NB4 (cell line): ENCODE results near the gene KRTAP4-8.

Experiments
- MYC ChIP-seq: IDR thresholded peaks from 2 replicates; pipeline ENCODE4 v1.6.1; 2011; ENCODE audit warnings: low read depth, low read length
- POLR2A ChIP-seq: IDR thresholded peaks from 2 replicates; pipeline ENCODE4 v1.6.1; 2011; ENCODE audit warnings: mild to moderate bottlenecking; ENCODE audit not compliant: insufficient read length; ENCODE audit errors: extremely low read depth
- TF ChIP-seq, protein P1 (sequence below): IDR thresholded peaks from one replicate; pipeline ENCODE4 v1.5.1; 2012; ENCODE audit warnings: low read depth, low read length

DNA sequence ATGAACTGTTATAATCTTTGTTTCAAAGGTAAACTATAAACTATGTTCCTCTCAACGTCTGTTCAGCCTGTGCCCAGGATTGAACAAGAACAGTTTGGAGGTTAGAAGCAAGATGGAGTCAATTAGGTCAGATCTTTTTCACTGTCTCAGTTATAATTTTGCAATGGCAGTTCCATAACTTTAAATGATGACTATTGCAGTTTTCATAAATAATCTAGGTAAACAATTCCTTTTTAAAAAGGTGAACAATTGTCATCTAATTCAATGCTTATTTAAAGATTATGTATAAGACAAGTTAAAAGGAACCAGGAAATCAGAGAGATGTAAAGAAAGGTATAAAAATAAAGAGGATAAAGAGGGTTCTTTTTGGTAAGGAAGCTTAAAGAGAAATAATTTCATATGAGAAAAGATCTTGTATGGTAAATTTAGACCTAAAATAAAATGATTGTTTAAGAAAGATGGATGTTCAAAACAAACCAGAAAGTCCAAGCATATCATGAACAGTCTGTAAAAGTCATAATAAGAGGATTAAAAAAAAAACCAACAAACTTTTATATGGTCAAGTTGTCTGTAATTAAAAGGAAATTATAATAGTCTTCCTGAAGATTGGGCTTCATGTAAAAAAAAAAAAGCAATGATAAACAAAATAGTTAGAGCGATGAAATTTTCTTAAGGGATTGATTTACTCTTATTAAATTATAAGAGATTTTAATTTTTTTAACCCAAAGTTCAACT lies 13.4 kb upstream of the KRTAP4-8 start:
- TF ChIP-seq, protein P1, sequence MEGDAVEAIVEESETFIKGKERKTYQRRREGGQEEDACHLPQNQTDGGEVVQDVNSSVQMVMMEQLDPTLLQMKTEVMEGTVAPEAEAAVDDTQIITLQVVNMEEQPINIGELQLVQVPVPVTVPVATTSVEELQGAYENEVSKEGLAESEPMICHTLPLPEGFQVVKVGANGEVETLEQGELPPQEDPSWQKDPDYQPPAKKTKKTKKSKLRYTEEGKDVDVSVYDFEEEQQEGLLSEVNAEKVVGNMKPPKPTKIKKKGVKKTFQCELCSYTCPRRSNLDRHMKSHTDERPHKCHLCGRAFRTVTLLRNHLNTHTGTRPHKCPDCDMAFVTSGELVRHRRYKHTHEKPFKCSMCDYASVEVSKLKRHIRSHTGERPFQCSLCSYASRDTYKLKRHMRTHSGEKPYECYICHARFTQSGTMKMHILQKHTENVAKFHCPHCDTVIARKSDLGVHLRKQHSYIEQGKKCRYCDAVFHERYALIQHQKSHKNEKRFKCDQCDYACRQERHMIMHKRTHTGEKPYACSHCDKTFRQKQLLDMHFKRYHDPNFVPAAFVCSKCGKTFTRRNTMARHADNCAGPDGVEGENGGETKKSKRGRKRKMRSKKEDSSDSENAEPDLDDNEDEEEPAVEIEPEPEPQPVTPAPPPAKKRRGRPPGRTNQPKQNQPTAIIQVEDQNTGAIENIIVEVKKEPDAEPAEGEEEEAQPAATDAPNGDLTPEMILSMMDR = no peak
- TF ChIP-seq POLR2A (no peak), MYC (no peak)
